Dedifferentiated amniotic fluid mesenchymal stem cell (primary cell): ENCODE measurements around the gene BPIFB4.
"Not testable (repeated sequence)": the region's sequence is repeated elsewhere in the genome, so short reads cannot be mapped to it uniquely, and the experiment has no call there.

Source experiments
- DNase-seq: peaks from one replicate; pipeline ENCODE4 v3.0.0-alpha.2; 2016; ENCODE audit errors: extremely low spot score

Gene BPIFB4

DNA sequence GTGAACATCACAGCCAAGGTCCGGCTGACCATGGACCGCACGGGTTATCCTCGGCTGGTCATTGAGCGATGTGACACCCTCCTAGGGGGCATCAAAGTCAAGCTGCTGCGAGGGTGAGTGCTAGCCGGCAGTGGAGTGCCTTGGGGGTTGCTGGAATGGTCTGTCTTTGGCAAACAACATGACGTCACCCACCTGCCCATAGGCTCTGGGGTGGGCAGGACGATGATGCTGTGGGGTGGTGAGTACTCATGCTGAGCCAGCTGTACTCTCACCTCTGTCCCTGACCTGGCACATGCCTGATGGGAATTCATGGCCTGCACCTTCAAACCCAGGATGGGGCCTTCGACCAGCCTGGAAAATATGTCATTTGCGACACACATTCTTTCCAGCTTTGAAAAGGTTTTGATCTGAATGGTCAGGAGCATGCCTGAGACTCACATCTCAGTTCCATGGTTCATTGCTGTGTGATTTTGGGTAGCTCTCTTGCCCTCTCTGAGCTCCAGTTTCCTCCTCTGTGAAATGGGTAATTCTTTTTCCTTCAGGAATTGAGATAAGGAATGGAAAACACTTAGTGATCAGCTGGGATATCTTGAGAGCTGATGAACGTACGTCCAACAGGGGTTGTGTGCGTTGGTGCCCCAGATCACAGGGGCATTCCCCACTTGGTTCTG is 6.7 kb downstream of the BPIFB4 start:
- DNase-seq, result no peak

DNA sequence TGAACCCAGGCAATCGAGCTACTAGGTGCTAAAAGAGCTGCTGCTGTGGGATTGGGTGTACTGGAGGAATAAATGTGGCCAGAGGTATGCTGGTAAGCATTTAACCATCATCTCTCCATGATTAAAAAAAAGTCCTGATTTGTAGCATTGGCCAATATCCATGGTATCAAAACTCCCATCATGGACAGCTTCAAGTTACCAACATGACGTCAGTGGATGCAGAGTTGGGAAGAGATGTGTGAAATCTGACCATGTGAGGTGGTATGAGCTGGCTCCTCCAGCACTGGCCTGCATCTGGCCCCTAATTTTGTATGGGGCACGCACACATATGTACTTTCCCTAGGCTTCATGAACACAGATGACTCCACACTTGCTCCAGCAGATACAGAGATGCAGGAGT is 11.7 kb downstream of the BPIFB4 start:
- DNase-seq, result no peak

DNA sequence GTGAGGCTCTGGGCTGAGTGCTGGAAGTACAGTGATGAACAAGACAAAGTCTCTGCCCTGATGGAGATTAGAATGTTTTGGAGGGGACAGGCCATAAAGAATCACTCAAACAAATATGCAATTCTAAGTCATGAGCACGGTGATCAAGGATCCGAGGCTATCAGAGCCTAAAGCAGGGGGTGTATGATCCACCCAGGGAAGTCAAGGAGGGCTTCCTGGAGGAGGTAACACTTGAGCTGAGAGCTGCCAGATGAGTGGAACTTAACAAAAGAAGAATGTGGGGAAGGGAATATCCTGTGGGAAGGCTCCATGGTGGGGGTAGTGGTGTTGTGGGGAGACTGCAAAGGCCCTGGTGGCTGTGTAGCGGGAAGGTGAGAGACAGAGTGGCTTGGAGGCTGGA is 12.2 kb downstream of the BPIFB4 start:
- no peak for DNase-seq

DNA sequence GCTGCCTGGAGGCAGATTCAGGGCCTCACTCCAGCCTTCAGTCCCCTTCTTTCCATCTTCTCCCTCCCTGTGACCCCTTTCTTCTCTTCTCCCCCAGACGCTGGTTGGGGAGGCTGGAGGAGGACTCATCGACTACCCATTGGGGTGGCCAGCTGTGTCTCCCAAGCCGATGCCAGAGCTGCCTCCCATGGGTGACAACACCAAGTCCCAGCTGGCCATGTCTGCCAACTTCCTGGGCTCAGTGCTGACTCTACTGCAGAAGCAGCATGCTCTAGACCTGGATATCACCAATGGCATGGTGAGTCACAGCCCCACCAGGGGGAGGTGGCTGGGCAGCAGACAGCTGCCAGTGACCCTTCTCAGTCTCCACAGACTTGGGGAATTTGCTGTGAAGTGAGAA is 12.9 kb downstream of the BPIFB4 start:
- DNase-seq, result no peak

DNA sequence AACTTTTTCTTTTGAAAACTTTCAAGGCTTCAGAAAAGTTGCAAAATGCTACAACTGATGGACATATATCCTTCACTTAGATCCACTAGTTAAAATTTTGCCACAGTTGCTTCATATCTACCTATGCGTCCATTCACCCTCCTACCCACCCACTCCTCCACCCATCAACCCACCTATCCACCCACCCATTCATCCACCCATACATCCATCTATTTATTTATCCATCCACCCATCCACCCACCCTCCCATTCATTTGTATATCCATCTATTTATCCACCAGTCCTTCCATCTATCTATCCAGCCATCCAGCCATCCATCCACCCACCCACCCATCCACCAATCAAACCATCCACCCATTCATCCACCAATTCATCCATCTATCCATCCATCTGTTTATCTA is 13.6 kb downstream of the BPIFB4 start:
- DNase-seq, result no peak

DNA sequence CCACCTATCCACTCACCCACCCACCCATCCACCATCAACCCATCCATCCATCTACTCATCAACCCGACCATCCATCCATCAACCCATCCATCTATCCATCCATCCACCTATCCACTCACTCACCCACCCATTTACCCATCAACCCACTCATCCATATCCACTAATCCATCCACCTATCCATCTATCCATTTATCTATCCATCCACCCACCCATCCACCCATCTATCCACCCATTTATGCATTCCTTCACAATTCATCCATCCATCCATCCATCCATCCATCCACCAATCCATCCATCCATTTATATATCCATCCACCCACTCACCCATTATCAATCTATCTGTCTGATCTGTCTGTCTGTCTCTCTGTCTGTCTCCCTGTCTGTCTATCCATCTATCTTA is 14.1 kb downstream of the BPIFB4 start:
- DNase-seq, result no peak

DNA sequence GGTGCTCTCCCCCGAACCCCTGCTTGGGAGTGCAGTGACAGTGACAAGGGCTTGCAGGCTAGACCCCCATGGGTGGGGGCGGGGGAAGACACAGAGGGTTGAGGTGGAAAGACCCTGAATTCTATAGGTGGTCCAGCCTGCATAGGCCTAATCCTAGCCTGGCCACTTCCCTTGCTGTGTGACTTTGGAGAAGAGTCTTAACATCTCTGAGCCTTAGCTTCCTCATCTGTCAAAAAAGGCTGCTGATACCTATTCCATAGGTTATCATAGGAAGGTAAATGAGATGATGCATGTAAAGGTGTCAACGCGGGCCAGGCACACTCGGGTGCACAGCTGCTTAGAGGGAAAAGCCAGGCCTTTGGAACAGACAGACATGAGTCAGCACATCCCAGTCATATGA is 15.8 kb downstream of the BPIFB4 start:
- no peak for DNase-seq

DNA sequence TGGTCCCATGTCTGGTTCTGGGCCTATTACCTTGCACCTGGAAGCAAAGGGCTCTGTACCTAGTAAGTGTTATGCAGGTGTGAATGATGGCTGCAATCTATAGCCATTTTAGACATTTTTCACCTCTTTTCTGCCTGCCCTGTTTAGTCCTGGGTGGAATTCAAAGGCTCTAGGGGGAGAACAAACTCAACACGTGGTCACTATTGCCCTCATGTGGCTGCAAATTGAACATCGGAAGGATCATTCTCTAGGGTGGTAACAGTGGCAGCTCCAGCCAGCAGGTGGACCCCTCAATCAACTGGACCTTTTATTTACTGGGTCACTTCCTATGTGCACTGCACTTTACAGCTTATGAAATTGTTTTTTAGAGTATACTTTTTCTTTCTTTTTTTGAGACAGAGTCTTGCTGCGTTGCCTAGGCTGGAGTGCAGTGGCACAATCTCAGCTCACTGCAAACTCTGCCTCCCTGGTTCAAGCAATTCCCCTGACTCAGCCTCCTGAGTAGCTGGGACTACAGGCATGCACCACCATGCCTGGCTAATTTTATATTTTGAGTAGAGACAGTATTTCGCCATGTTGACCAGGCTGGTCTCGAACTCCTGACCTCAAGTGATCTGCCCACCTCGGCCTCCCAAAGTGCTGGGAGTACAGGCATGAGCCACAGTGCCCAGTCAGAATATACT is 16.6 kb downstream of the BPIFB4 start:
- peak; percentile 41 for DNase-seq

DNA sequence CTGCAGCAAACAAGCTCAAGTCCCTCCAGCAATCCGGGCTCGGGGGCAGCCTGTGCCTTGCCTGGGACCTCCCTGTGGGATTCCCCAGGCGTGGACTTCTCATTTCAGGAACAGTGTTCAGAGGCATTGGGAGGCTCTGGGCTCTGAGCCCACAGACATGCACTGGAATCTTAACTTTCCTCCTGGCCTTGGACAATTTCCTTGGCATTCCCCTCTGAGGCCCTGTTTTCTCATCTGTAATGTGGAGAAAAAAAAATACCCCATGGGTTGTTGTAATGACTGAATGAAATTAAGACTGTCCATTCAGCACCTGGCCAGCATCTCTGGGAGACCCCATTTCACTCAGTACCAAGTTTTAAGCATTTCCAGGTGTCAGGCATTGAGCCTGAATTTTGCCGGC is 17.6 kb downstream of the BPIFB4 start:
- DNase-seq, result no peak

DNA sequence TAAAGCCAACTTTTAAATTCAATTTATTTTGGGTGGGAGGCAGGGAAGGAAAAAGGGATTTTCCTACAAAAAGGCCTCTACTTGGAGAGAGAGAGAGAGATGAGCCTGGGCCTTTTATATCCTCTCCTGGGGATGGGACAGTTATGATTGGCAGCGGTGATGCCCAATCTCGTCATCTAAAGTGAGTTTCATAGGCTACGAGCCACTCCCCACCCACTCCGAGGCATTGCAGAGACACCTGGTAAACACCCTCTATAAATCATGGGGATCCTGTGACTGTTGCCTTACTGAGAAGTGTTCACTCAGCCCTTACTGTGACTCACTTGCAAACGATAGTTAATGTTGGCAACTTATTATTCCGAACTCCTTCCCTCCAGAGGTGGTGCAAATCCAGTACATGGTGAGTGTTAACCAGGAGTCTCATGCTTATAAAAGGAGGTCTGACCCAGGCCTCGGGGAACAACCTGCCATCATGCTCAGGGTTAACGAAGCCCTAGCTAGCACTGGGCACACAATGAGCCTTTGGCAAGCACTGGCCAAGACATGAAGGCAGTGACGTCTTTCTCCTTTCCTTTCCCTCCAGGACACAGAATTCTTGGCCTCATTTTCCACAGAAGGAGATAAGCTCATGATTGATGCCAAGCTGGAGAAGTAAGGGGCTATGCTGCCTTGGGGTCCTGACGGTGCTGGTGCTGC is 20.5 kb downstream of the BPIFB4 start:
- no peak for DNase-seq

DNA sequence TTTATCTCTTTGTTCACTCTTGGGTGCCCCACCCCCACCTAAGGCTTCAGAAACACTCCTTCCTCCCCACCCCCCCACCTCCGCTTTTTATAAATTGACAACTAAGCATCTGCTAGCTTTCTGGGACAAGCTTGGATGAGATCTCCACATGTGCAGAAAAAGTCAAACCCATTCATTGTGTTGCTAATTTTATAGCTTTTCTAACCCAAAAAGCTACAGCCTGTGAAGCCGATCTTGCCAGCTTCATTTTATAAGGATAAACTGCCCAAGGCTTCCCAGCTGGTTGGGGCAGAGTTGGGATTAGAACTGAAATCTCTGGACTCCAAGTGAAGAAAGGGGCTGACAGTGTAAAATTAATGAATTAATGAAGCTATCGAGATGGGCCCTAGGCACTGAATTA is 24.1 kb downstream of the BPIFB4 start:
- no peak for DNase-seq

DNA sequence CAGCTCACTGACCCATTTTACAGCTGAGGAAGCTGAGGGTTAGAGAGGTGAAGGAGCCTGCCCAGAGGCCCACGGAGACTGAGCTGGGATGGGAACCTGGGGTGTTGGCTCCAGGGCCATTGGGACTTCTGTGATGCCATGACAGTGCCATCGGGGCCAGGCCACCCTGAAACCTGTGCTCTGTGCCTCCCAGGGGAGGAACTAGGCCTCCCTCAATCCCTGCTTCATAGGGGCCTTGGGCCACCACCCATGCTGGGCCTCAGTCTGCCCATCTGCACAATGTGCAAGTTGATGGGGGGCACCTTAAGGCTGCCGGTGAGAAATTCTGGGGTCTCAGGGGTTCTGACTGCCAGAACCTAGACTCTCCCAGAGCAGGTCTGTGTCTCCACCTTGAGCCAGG is 24.9 kb downstream of the BPIFB4 start:
- DNase-seq, result no peak

DNA sequence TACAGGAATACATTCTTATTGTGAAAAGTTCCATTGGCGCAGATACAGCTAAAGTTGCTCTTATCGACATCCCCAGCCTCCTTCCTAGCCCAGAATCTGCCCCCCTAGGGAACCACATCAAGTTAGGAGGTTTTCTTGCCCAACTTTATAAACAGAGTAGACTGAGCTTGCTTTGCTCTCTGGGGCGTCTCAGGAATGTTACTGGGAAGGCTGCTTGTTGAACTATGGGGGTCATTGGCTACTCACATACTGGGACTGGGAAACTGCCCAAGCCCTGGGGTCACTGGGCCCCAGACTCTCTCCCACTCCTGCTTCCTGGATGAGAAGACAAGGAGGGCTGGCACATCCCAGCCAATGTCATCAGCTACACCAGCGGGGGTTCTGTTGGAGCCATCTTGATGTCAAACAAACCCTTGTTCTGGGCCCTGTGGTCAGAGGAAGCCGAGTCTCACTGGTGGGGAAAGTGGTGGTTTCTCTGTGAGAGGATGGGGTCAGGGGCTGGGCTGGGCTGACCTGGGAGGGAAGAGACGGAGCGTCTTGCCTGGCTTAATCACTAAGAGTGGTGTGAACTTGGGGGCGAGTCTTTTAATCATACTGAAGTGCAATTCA is 26.0 kb downstream of the BPIFB4 start:
- no peak for DNase-seq

DNA sequence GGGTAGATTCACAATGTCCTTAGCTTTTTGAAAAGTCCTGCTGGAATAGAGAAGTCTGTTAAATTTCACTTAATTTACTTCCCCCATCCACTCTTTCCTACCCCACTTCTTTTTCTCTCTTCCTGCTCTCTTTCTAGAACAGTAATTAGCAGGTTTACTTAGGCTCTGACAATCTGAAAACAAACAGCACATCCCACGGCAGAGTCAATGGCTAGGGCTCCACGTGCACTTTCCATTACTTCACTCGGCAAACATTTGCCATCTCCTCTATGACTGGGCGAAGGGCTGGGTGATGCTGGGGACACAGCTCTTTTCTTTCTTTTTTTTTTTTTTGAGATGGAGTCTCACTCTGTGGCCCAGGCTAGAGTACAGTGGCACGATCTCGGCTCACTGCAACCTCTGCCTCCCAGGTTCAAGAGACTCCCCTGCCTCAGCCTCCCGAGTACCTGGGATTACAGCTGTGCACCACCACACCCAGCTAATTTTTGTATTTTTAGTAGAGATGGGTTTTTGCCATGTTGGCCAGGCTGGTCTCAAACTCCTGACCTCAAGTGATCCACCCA is 26.7 kb downstream of the BPIFB4 start:
- DNase-seq, result not testable (repeated sequence)

DNA sequence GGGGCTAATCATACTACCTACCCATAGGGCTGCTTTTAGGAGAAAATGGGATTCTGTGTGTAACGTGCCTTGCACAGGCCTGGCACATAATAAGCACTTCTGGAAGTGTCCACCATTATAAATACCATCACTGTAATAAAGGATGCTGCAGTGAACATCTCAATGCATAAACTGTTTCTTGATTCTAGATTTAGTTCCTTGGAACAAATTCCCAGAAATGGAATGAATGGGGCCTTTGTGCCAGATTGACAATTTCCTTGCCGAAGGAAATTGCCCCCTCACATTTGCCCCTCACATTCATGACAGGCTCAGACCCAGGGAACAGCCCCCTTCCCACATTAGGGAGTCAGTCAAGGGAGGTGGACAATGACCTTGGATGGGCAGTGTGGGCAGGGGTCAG is 29.2 kb downstream of the BPIFB4 start:
- DNase-seq, result no peak

DNA sequence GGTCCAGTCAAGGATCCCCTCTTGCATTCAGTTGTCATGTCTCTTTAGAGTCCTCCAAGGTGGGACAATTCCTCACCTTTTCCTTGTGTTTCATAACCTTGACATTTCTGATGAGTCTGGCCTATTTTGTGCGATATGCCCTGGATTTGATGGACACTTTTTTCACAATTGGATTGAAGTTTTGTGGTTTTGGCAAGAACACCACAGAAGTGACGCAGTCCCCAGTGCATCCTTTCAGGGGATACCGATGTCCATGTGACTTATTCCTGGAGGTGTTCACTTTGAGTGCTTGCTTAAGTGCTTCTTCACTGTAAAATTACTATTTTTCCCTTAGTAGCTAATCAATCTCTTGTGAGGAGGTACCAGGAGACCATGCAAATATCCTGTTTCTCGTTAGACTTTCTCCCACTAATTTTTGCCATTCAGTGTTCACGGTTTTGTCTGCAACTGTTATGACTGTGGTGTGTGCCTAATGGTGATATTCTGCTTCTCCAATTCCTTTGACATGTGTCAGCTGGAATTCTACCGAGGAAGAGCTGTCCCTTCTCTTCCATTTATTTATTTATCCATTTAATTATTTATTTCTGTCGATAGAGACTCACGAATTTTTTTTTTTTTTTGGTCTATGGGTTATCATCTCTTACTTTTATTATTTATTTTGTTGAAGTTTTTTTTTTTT is 30.8 kb downstream of the BPIFB4 start:
- DNase-seq, result no peak

DNA sequence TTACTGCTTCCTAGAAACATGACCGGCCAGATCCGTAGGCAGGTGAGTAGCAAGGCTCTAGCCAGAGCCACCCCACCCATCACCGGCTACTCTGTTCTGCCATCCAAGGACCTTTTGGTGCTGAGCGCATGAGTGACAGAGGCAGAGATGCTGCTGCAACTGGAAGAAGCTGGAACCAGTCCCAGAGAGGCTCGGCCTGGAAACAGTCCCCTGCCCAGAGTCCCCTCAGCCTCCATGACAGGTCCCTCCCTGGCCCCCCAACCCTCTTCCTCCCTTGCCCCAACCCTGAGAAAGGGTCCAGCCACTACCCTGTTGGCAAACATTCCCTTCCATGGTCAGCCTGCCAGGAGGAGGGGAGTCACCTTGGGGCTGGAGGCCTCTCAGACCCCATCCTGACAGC is 31.9 kb downstream of the BPIFB4 start:
- DNase-seq, result no peak

DNA sequence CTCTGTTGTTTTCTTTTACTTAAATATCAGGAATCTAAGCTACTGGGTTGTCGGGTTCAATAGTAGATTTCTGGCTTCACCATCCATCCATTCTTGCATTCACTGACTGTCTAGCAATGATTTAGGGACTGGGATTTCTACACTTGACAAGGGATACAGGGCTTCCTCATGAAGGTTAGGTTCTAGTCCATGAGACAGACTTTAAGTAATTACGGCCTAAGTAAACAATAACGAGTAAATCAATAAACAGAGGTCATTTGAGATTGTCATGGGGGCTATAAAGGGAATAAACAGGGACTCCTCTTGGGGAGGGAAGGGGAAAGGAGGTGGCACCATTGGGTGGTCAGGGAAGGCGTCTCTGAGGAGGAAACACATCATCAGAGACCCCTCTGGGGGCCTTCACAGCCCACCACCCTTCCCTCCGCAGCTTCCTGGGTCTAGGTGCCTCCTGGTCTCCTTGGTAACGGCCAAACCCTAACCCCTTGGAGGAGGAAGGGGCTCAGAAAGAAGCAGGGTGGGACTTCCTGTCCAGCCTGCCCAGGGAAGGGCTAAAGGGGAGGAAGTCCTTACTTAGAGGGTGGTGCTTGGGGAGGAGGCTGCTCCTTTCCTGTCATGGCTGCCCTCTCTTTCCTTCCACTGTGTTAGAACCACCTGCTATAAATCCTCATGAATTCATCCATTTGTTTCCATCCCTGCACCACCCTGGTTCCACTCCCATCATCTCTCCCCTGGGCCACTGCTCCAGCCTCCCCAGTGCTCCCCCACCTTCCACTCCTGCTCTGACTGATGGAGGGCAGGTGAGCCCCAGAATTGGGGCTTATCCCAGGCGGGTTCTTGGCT is 33.3 kb downstream of the BPIFB4 start:
- DNase-seq, result no peak

DNA sequence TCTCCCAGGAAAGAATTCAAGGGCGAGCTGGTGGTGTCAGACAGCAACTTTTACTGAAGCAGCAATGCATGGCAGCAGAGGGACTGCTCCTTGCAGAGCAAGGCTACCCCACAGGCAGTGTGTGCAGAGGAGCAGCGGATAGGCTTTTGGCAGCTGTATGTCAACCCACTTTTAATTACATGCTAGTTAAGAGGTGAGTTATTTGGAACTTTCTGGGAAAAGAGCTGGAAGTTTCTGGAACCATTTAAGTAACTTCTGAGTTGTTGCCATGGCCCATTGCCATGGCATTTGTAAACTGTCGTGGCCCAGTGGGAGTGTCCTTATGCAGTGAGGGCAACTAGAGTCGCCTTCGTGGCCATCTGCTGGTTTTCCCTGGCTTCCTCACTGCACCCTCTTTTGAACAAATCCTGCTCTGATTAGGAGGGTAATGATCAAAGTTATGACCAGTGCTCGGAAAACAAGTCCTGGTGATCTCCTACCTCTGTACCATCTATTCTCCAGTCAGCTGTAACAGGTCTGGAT is 34.0 kb downstream of the BPIFB4 start:
- DNase-seq, result no peak

DNA sequence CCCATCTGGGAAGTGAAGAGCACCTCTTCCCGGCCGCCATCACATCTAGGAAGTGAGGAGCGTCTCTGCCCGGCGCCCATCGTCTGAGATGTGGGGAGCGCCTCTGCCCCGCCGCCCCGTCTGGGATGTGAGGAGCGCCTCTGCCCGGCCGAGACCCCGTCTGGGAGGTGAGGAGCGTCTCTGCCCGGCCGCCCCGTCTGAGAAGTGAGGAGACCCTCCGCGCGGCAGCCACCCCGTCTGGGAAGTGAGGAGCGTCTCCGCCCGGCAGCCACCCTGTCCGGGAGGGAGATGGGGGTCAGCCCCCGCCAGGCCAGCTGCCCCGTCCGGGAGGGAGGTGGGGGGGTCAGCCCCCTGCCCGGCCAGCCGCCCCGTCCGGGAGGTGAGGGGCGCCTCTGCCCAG is 36.1 kb downstream of the BPIFB4 start:
- DNase-seq, result not testable (repeated sequence)
